Measurements from ENCODE around the gene GPC6. TPM values are rescaled to one million over a fixed set of nuclear protein-coding genes. Genes with fewer than 3 reads are reported as not detected.

The GPC6 gene
- total and polyA plus RNA-seq, 4 donors, result 5.0 to 37.4 (median 18.9) TPM

GRCh38 chr13:93903909-93904308 is 677.3 kb downstream of the GPC6 start:
- WGBS, 2 donors, result 62 to 67% methylated on average over 3 of the region's 3 CpGs
- H3K27ac ChIP-seq (ENCODE audit: low read depth in 1 of 2, low read length in 2 of 2), result no peak overlapping the region
- ATAC-seq (ENCODE audit: low FRiP score) (no peak), DNase-seq (no peak)
- no peaks in the 10 kb centered on the region for H3K4me1 ChIP-seq (ENCODE audit: control insufficient read depth in 1 of 2, insufficient read depth in 2 of 2, low read length in 2 of 2)
- H3K4me3 ChIP-seq (ENCODE audit: low read length in 2 of 2), result no peak overlapping the region
- no peaks in the 10 kb centered on the region for H3K9me3 ChIP-seq (ENCODE audit: control insufficient read depth, low read length)
- intact Hi-C loops (cut with DNase I), result no loop called here
- no peaks in the 10 kb centered on the region for H3K36me3 ChIP-seq (ENCODE audit: control insufficient read depth in 1 of 2, insufficient read depth in 2 of 2, low read length in 1 of 2)
- H3K27me3 ChIP-seq (ENCODE audit: control insufficient read depth in 1 of 2, insufficient read depth in 2 of 2, low read length in 1 of 2), result no peaks in the 10 kb centered on the region

- no peak overlapping the region for H3K4me3 ChIP-seq (ENCODE audit: low read length in 2 of 2)
- H3K36me3 ChIP-seq (ENCODE audit: control insufficient read depth in 1 of 2, insufficient read depth in 2 of 2, low read length in 1 of 2), result no peaks in the 10 kb centered on the region
- 83 to 84% methylated on average over 1 of the region's 1 CpG for WGBS, 2 donors
- peaks cover 0 to 4% of the 10 kb centered on the region in 2 donors for H3K4me1 ChIP-seq (ENCODE audit: control insufficient read depth in 1 of 2, insufficient read depth in 2 of 2, low read length in 2 of 2)
- intact Hi-C loops (cut with DNase I), result no loop called here
- ATAC-seq (ENCODE audit: low FRiP score) (no peak), DNase-seq (no peak)
- no peaks in the 10 kb centered on the region for H3K9me3 ChIP-seq (ENCODE audit: control insufficient read depth, low read length)
- H3K27me3 ChIP-seq (ENCODE audit: control insufficient read depth in 1 of 2, insufficient read depth in 2 of 2, low read length in 1 of 2), result no peaks in the 10 kb centered on the region
- H3K27ac ChIP-seq (ENCODE audit: low read depth in 1 of 2, low read length in 2 of 2), result no peak overlapping the region
Measured at GRCh38 chr13:93915269-93915809, 688.7 kb downstream of the GPC6 start.

DNA sequence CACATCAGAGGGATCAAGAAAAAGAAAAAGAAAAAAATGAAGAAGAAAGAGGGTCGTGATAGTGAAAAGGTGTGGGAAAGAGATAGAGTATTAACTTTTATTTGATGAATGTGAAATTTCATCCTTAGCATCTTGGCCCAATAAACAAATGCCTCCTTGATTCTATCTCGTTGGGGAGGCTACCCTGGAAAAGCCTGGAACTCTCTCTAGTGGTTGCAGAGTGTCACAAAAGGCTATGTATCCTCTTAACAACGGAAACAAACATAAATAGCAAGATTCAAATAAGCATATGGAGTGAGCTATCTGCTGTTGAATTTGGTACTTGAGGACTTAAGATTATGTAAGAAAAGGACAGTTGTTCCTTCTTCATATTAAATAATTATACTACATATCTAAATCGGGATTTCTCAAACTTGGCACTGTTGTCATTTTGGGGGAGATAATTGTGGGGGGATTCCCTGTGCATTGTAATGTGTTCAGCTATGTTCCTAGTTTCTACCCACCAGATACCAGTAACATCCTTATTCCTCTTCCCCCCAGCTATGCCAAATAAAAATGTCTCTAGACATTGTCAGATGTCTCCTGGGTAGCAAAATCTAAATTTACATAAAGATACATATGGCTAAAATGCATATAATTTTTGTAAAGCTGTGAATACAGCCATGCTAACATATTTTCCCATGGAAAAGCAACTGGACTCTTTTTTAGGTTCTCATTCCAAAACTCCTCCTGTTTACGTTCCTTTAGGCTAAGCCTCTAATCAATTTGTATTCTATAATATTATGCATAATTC is 695.7 kb downstream of the GPC6 start:
- H3K9me3 ChIP-seq (ENCODE audit: control insufficient read depth, low read length), result peaks cover 5% of the 10 kb centered on the region
- H3K36me3 ChIP-seq (ENCODE audit: control insufficient read depth in 1 of 2, insufficient read depth in 2 of 2, low read length in 1 of 2), result no peaks in the 10 kb centered on the region
- H3K27me3 ChIP-seq (ENCODE audit: control insufficient read depth in 1 of 2, insufficient read depth in 2 of 2, low read length in 1 of 2), result no peaks in the 10 kb centered on the region
- intact Hi-C loops (cut with DNase I), result no loop called here
- ATAC-seq (ENCODE audit: low FRiP score) (no peak), DNase-seq (no peak)
- 88 to 91% methylated on average over 5 of the region's 5 CpGs for whole genome bisulfite sequencing, 2 donors
- no peak overlapping the region for H3K27ac ChIP-seq (ENCODE audit: low read depth in 1 of 2, low read length in 2 of 2)
- peaks cover 0 to 4% of the 10 kb centered on the region in 2 donors for H3K4me1 ChIP-seq (ENCODE audit: control insufficient read depth in 1 of 2, insufficient read depth in 2 of 2, low read length in 2 of 2)
- H3K4me3 ChIP-seq (ENCODE audit: low read length in 2 of 2), result no peak overlapping the region

GRCh38 chr13:93925990-93926389 is 699.4 kb downstream of the GPC6 start:
- H3K4me3 ChIP-seq (ENCODE audit: low read length in 2 of 2), result no peak overlapping the region
- ATAC-seq (ENCODE audit: low FRiP score), result no peak
- no peak overlapping the region for H3K27ac ChIP-seq (ENCODE audit: low read depth in 1 of 2, low read length in 2 of 2)
- no peaks in the 10 kb centered on the region for H3K27me3 ChIP-seq (ENCODE audit: control insufficient read depth in 1 of 2, insufficient read depth in 2 of 2, low read length in 1 of 2)
- peaks cover 5% of the 10 kb centered on the region for H3K9me3 ChIP-seq (ENCODE audit: control insufficient read depth, low read length)
- DNase-seq, result no peak
- H3K4me1 ChIP-seq (ENCODE audit: control insufficient read depth in 1 of 2, insufficient read depth in 2 of 2, low read length in 2 of 2), result no peaks in the 10 kb centered on the region
- 78 to 92% methylated on average over 1 of the region's 1 CpG for WGBS, 2 donors
- intact Hi-C loops (cut with DNase I), result no loop called here
- no peaks in the 10 kb centered on the region for H3K36me3 ChIP-seq (ENCODE audit: control insufficient read depth in 1 of 2, insufficient read depth in 2 of 2, low read length in 1 of 2)

DNA sequence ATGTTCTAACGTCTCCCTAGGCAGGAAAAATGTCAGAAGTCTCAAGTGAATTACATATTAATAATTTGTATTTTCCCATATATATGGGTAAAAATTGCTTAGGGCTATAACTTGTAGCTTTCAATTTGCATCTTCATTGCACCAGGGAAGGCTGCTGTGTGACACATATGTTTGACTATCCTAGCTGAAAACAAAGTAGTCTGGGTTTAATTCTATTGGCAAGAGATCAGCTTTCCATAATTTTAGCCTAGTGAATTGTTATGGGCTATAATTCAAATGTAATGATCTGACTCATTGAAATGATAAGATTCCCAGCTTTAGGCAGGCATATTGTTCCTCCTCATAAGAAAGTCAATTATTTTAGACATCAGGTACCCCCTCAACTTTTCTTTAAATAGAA is 699.8 kb downstream of the GPC6 start:
- DNase-seq (no peak), ATAC-seq (ENCODE audit: low FRiP score) (no peak)
- Histone ChIP-seq H3K36me3 (ENCODE audit: control insufficient read depth in 1 of 2, insufficient read depth in 2 of 2, low read length in 1 of 2) (no peaks in the 10 kb centered on the region), H3K27me3 (ENCODE audit: control insufficient read depth in 1 of 2, insufficient read depth in 2 of 2, low read length in 1 of 2) (no peaks in the 10 kb centered on the region), H3K9me3 (ENCODE audit: control insufficient read depth, low read length) (peaks cover 3% of the 10 kb centered on the region), H3K27ac (ENCODE audit: low read depth in 1 of 2, low read length in 2 of 2) (no peak overlapping the region), H3K4me3 (ENCODE audit: low read length in 2 of 2) (no peak overlapping the region), H3K4me1 (ENCODE audit: control insufficient read depth in 1 of 2, insufficient read depth in 2 of 2, low read length in 2 of 2) (no peaks in the 10 kb centered on the region)
- WGBS, 2 donors, result 82 to 85% methylated on average over 1 of the region's 1 CpG
- intact Hi-C loops (cut with DNase I), result no loop called here

DNA sequence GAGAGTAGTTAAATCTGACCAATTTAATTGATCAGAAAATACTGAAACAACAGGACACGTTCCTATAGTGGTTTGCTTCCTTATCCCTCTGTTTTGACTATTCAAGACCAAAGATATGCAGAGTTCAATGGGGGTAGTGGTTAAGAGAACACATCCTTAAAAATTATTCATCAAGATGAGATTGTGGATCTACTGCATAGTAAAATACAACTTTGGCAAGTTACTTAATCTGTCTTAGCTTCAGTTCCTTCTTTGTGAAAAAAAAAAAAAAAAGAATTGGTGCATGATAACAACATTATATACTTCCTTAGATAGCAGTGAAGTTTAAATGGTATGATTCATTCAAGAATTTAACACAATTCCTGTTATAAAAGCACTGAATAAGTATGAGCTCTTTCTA is 700.8 kb downstream of the GPC6 start:
- no peak for ATAC-seq (ENCODE audit: low FRiP score)
- 75 to 78% methylated on average over 1 of the region's 1 CpG for WGBS, 2 donors
- intact Hi-C loops (cut with DNase I), result no loop called here

DNA sequence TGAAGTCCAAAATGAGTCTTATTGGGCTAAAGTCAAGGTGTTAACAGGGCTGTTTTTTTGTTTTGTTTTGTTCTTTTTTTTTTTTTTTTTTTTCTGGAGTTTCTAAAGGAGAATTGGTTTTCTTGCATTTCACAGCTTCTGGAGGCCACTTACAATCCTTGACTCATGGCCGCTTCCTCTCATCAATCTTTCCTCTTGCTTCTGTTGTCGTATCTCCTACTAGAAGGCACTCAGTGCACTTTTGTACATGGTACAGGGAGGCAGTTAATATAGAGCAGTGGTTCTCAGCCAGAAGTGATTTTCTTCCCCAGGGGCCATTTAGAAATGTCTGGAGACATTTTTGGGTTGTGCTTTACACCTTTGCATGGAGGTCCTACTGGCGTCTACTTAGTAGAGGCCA is 706.3 kb downstream of the GPC6 start:
- no peak for DNase-seq
- intact Hi-C loops (cut with DNase I), result no loop called here
- no peak overlapping the region for H3K27ac ChIP-seq (ENCODE audit: low read depth in 1 of 2, low read length in 2 of 2)
- no peaks in the 10 kb centered on the region for H3K4me1 ChIP-seq (ENCODE audit: control insufficient read depth in 1 of 2, insufficient read depth in 2 of 2, low read length in 2 of 2)
- WGBS, 2 donors, result 88 to 96% methylated on average over 3 of the region's 3 CpGs
- no peaks in the 10 kb centered on the region for H3K9me3 ChIP-seq (ENCODE audit: control insufficient read depth, low read length)
- H3K4me3 ChIP-seq (ENCODE audit: low read length in 2 of 2), result no peak overlapping the region
- no peaks in the 10 kb centered on the region for H3K27me3 ChIP-seq (ENCODE audit: control insufficient read depth in 1 of 2, insufficient read depth in 2 of 2, low read length in 1 of 2)
- ATAC-seq (ENCODE audit: low FRiP score), result no peak
- H3K36me3 ChIP-seq (ENCODE audit: control insufficient read depth in 1 of 2, insufficient read depth in 2 of 2, low read length in 1 of 2), result no peaks in the 10 kb centered on the region

More for the DNA sequence above, 700.8 kb downstream of the GPC6 start:
- no peaks in the 10 kb centered on the region for H3K4me1 ChIP-seq (ENCODE audit: control insufficient read depth in 1 of 2, insufficient read depth in 2 of 2, low read length in 2 of 2)
- H3K36me3 ChIP-seq (ENCODE audit: control insufficient read depth in 1 of 2, insufficient read depth in 2 of 2, low read length in 1 of 2), result no peaks in the 10 kb centered on the region
- no peak overlapping the region for H3K27ac ChIP-seq (ENCODE audit: low read depth in 1 of 2, low read length in 2 of 2)
- H3K4me3 ChIP-seq (ENCODE audit: low read length in 2 of 2), result no peak overlapping the region
- H3K9me3 ChIP-seq (ENCODE audit: control insufficient read depth, low read length), result peaks cover 1% of the 10 kb centered on the region
- H3K27me3 ChIP-seq (ENCODE audit: control insufficient read depth in 1 of 2, insufficient read depth in 2 of 2, low read length in 1 of 2), result no peaks in the 10 kb centered on the region
- no peak for DNase-seq

DNA sequence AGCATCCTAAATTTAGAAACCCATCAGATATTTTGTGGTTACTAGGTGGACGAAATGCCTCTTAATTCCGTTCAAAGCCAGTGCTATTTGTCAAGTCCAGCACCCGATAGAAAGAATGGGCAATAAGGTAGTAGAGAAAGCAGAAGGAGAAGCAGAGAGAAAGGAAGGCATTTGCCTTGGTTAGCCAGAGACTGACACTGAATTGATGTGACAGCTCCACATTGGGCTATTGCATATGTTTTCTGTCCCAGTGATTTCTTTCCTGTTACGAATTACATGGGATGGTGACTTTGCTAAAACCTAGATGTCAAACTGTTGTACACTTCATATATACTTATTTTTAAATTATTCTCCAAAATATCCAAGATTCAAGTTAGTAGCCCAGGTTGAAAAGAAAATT is 710.3 kb downstream of the GPC6 start:
- H3K27me3 ChIP-seq (ENCODE audit: control insufficient read depth in 1 of 2, insufficient read depth in 2 of 2, low read length in 1 of 2), result no peaks in the 10 kb centered on the region
- H3K27ac ChIP-seq (ENCODE audit: low read depth in 1 of 2, low read length in 2 of 2), result no peak overlapping the region
- no peak overlapping the region for H3K4me3 ChIP-seq (ENCODE audit: low read length in 2 of 2)
- H3K9me3 ChIP-seq (ENCODE audit: control insufficient read depth, low read length), result no peaks in the 10 kb centered on the region
- ATAC-seq (ENCODE audit: low FRiP score), result no peak
- intact Hi-C loops (cut with DNase I), result no loop called here
- H3K36me3 ChIP-seq (ENCODE audit: control insufficient read depth in 1 of 2, insufficient read depth in 2 of 2, low read length in 1 of 2), result no peaks in the 10 kb centered on the region
- WGBS, 2 donors, result 76 to 79% methylated on average over 4 of the region's 4 CpGs
- no peak for DNase-seq
- H3K4me1 ChIP-seq (ENCODE audit: control insufficient read depth in 1 of 2, insufficient read depth in 2 of 2, low read length in 2 of 2), result no peaks in the 10 kb centered on the region

DNA sequence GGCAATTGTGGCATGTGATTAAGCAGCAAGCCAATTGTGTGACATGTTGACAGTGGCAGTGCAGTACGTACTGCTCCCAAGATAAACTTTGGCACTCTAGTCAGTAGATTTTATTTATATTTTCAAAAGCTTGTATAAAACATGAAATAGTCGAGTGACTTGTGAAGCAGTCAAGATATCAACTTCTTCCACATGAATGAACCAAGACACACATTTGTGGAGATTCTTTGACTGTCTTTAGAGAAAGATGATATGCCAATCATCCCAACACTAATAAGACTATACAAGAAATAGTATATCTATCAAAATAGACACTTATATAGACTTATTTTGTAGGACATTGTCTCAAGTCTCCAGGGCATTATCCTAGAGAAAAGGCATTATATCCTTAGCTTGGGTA is 714.8 kb downstream of the GPC6 start:
- H3K36me3 ChIP-seq (ENCODE audit: control insufficient read depth in 1 of 2, insufficient read depth in 2 of 2, low read length in 1 of 2), result no peaks in the 10 kb centered on the region
- ATAC-seq (ENCODE audit: low FRiP score) (no peak), DNase-seq (no peak)
- WGBS, 2 donors, result 3% methylated on average over 2 of the region's 2 CpGs
- no peak overlapping the region for H3K4me3 ChIP-seq (ENCODE audit: low read length in 2 of 2)
- intact Hi-C loops (cut with DNase I), result no loop called here
- H3K4me1 ChIP-seq (ENCODE audit: control insufficient read depth in 1 of 2, insufficient read depth in 2 of 2, low read length in 2 of 2), result no peaks in the 10 kb centered on the region
- H3K27me3 ChIP-seq (ENCODE audit: control insufficient read depth in 1 of 2, insufficient read depth in 2 of 2, low read length in 1 of 2), result no peaks in the 10 kb centered on the region
- no peak overlapping the region for H3K27ac ChIP-seq (ENCODE audit: low read depth in 1 of 2, low read length in 2 of 2)
- H3K9me3 ChIP-seq (ENCODE audit: control insufficient read depth, low read length), result no peaks in the 10 kb centered on the region
